Measurements from ENCODE around the gene SNRNP27.
A peak's percentile ranks its signal among the peaks of the same experiment; 100 is the strongest.

SNRNP27 gene, protein sequence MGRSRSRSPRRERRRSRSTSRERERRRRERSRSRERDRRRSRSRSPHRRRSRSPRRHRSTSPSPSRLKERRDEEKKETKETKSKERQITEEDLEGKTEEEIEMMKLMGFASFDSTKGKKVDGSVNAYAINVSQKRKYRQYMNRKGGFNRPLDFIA

DNA sequence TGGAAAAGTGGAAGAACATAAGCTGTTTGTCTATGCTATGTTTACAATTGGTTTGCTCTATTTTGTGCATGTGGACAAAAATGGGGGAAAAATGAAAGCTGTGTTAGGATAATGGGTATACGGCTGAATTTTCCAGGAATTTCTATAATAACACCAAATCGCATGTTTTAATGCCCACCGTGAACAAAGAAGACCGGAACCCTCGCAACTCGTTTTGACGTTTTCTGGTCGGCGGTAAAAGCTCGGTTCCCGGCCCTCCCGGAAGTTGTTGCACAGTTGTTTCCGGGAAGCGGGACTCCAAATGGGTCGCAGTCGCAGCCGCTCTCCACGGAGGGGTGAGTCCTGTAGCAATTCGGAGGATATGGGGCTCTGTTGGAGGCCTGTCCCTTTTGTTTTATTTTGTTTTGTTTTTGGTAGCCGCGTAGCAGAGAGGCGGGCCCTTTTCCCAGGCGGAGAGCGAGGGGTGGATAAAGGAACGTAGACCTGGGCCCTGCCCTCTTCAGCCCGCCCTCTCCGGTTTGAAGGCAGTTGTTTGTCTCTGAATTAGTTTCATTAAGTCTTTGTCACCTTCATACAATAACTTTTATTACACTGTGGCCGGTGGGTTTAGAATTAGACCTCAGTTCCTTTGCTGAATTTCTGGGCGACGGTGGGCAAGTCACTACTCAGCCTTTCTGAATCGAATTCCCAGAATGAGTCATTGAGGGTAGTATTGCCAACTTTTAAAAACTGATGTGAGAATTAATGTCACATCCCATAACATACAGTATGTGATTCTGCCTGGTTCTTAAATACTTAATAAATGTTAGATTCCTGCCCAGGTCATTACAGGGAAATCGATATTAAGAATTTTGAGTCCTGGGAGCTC is at the start of gene SNRNP27:
TSS of gene SNRNP27 (plus strand) at position 273 of the 868 bp plus-strand sequence. CDS start at position 302, 29 bp downstream.
- H3K4me3 ChIP-seq (ENCODE audit: low read depth in 1 of 2, low read length in 2 of 2) = peak within 1 kb of the TSS; percentile 44 to 80
- H3K27me3 ChIP-seq (ENCODE audit: control insufficient read depth in 1 of 2, insufficient read depth in 2 of 2, low read length in 2 of 2) = no peaks in the 10 kb centered on the region
- H3K36me3 ChIP-seq (ENCODE audit: insufficient read depth, low read length) = peaks cover 22% of the 10 kb centered on the region
- H3K27ac ChIP-seq (ENCODE audit: low read depth, low read length) = peak within 1 kb of the TSS; percentile 64
- no peaks in the 10 kb centered on the region for H3K9me3 ChIP-seq (ENCODE audit: low read length)
- peaks cover 16% of the 10 kb centered on the region for H3K4me1 ChIP-seq (ENCODE audit: insufficient read depth, low read length)
- H3K9ac ChIP-seq (ENCODE audit: low read length) = peak within 1 kb of the TSS; percentile 81

- Histone ChIP-seq H3K9me3 (ENCODE audit: low read length) (no peaks in the 10 kb centered on the region), H3K4me1 (ENCODE audit: insufficient read depth, low read length) (no peaks in the 10 kb centered on the region), H3K4me3 (ENCODE audit: low read depth in 1 of 2, low read length in 2 of 2) (no peak overlapping the region), H3K27me3 (ENCODE audit: control insufficient read depth in 1 of 2, insufficient read depth in 2 of 2, low read length in 2 of 2) (no peaks in the 10 kb centered on the region), H3K27ac (ENCODE audit: low read depth, low read length) (no peak overlapping the region), H3K36me3 (ENCODE audit: insufficient read depth, low read length) (peaks cover 35% of the 10 kb centered on the region), H3K9ac (ENCODE audit: low read length) (no peak overlapping the region)
Observed at GRCh38 chr2:69843993-69844392, 49.8 kb upstream of the SNRNP27 start.

DNA sequence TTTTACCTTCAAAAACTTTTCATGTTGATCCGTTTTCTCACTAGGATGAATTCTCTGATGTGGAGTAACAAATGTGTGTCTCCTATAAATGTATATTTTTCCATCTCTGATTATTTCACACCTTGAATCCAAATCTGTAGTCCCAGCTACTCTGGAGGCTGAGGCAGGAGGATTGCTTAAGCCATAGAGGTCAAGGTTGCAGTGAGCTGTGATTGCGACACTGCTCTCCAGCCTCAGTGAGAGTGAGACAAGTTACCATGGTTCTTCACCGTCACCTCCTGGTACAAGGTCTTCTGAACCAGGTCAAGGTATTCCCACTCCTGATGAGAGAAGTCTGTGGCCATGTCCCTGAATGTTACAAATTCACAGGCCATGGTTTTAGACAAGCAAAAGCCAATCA is 49.2 kb upstream of the SNRNP27 start:
- Histone ChIP-seq H3K27me3 (ENCODE audit: control insufficient read depth in 1 of 2, insufficient read depth in 2 of 2, low read length in 2 of 2) (no peaks in the 10 kb centered on the region), H3K4me3 (ENCODE audit: low read depth in 1 of 2, low read length in 2 of 2) (no peak overlapping the region)

GRCh38 chr2:69846182-69847067 is 47.3 kb upstream of the SNRNP27 start:
- Histone ChIP-seq H3K4me3 (ENCODE audit: low read depth in 1 of 2, low read length in 2 of 2) (no peak overlapping the region), H3K36me3 (ENCODE audit: insufficient read depth, low read length) (peaks cover 44% of the 10 kb centered on the region), H3K4me1 (ENCODE audit: insufficient read depth, low read length) (no peaks in the 10 kb centered on the region), H3K9me3 (ENCODE audit: low read length) (no peaks in the 10 kb centered on the region), H3K27me3 (ENCODE audit: control insufficient read depth in 1 of 2, insufficient read depth in 2 of 2, low read length in 2 of 2) (no peaks in the 10 kb centered on the region), H3K27ac (ENCODE audit: low read depth, low read length) (no peak overlapping the region), H3K9ac (ENCODE audit: low read length) (no peak overlapping the region)

More for the DNA sequence above, 49.2 kb upstream of the SNRNP27 start:
- Histone ChIP-seq H3K27ac (ENCODE audit: low read depth, low read length) (no peak overlapping the region), H3K9ac (ENCODE audit: low read length) (no peak overlapping the region), H3K36me3 (ENCODE audit: insufficient read depth, low read length) (peaks cover 35% of the 10 kb centered on the region), H3K9me3 (ENCODE audit: low read length) (no peaks in the 10 kb centered on the region), H3K4me1 (ENCODE audit: insufficient read depth, low read length) (no peaks in the 10 kb centered on the region)

DNA sequence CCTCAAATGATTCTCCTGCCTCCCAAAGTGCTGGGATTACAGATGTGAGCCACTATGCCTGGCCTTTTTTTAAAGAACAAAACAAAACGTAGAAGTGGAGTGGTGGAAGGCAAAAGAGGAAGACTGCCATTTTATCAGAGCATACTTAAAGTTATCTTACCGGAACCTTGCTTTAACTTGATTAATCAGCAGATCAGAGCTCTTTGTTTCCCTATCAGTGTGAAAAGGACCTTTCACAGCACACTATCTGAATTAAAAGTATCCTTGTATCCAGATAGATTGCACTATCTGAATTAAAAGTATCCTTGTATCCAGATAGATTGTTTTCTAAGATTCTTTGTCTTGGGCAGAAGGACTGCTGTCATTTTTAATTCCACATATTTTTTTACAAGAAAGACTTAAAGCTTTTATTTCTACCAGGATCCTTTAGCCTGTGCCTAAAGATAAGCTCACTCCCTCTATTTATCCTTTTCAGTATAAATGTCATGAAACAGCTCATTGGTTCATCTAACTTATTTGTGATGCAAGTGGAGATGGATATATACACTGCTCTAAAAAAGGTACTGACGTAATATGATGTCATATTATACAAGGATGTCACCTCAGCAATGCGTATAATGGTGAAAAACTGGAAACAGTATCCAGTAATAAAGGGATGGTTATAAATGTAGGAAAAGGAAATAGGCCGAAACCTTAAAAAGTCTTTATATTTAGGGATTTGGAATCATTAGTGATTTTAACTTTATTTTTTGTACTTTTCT is 46.5 kb upstream of the SNRNP27 start:
- no peaks in the 10 kb centered on the region for H3K4me1 ChIP-seq (ENCODE audit: insufficient read depth, low read length)
- peaks cover 38% of the 10 kb centered on the region for H3K36me3 ChIP-seq (ENCODE audit: insufficient read depth, low read length)
- H3K27me3 ChIP-seq (ENCODE audit: control insufficient read depth in 1 of 2, insufficient read depth in 2 of 2, low read length in 2 of 2) = no peaks in the 10 kb centered on the region
- H3K27ac ChIP-seq (ENCODE audit: low read depth, low read length) = no peak overlapping the region
- H3K9ac ChIP-seq (ENCODE audit: low read length) = no peak overlapping the region
- H3K4me3 ChIP-seq (ENCODE audit: low read depth in 1 of 2, low read length in 2 of 2) = no peak overlapping the region
- H3K9me3 ChIP-seq (ENCODE audit: low read length) = no peaks in the 10 kb centered on the region

GRCh38 chr2:69848186-69848790 is 45.5 kb upstream of the SNRNP27 start:
- peaks cover 32% of the 10 kb centered on the region for H3K36me3 ChIP-seq (ENCODE audit: insufficient read depth, low read length)
- H3K27ac ChIP-seq (ENCODE audit: low read depth, low read length) = no peak overlapping the region
- H3K4me1 ChIP-seq (ENCODE audit: insufficient read depth, low read length) = no peaks in the 10 kb centered on the region
- no peaks in the 10 kb centered on the region for H3K27me3 ChIP-seq (ENCODE audit: control insufficient read depth in 1 of 2, insufficient read depth in 2 of 2, low read length in 2 of 2)
- H3K4me3 ChIP-seq (ENCODE audit: low read depth in 1 of 2, low read length in 2 of 2) = no peak overlapping the region
- H3K9me3 ChIP-seq (ENCODE audit: low read length) = no peaks in the 10 kb centered on the region
- no peak overlapping the region for H3K9ac ChIP-seq (ENCODE audit: low read length)

GRCh38 chr2:69858261-69858660 is 35.5 kb upstream of the SNRNP27 start:
- no peaks in the 10 kb centered on the region for H3K4me1 ChIP-seq (ENCODE audit: insufficient read depth, low read length)
- no peak overlapping the region for H3K4me3 ChIP-seq (ENCODE audit: low read depth in 1 of 2, low read length in 2 of 2)
- no peak overlapping the region for H3K9ac ChIP-seq (ENCODE audit: low read length)
- no peak overlapping the region for H3K27ac ChIP-seq (ENCODE audit: low read depth, low read length)
- H3K9me3 ChIP-seq (ENCODE audit: low read length) = no peaks in the 10 kb centered on the region
- H3K27me3 ChIP-seq (ENCODE audit: control insufficient read depth in 1 of 2, insufficient read depth in 2 of 2, low read length in 2 of 2) = no peaks in the 10 kb centered on the region
- peaks cover 3% of the 10 kb centered on the region for H3K36me3 ChIP-seq (ENCODE audit: insufficient read depth, low read length)

GRCh38 chr2:69863298-69863697 is 30.5 kb upstream of the SNRNP27 start:
- Histone ChIP-seq H3K27me3 (ENCODE audit: control insufficient read depth in 1 of 2, insufficient read depth in 2 of 2, low read length in 2 of 2) (no peaks in the 10 kb centered on the region), H3K27ac (ENCODE audit: low read depth, low read length) (no peak overlapping the region), H3K4me3 (ENCODE audit: low read depth in 1 of 2, low read length in 2 of 2) (no peak overlapping the region), H3K9ac (ENCODE audit: low read length) (no peak overlapping the region), H3K36me3 (ENCODE audit: insufficient read depth, low read length) (peaks cover 19% of the 10 kb centered on the region), H3K9me3 (ENCODE audit: low read length) (no peaks in the 10 kb centered on the region), H3K4me1 (ENCODE audit: insufficient read depth, low read length) (no peaks in the 10 kb centered on the region)

- Histone ChIP-seq H3K36me3 (ENCODE audit: insufficient read depth, low read length) (no peaks in the 10 kb centered on the region), H3K4me3 (ENCODE audit: low read depth in 1 of 2, low read length in 2 of 2) (no peak overlapping the region), H3K9ac (ENCODE audit: low read length) (no peak overlapping the region), H3K4me1 (ENCODE audit: insufficient read depth, low read length) (peaks cover 4% of the 10 kb centered on the region), H3K27ac (ENCODE audit: low read depth, low read length) (no peak overlapping the region), H3K27me3 (ENCODE audit: control insufficient read depth in 1 of 2, insufficient read depth in 2 of 2, low read length in 2 of 2) (no peaks in the 10 kb centered on the region), H3K9me3 (ENCODE audit: low read length) (no peaks in the 10 kb centered on the region)
Observed at GRCh38 chr2:69888451-69888850, 5.3 kb upstream of the SNRNP27 start.

DNA sequence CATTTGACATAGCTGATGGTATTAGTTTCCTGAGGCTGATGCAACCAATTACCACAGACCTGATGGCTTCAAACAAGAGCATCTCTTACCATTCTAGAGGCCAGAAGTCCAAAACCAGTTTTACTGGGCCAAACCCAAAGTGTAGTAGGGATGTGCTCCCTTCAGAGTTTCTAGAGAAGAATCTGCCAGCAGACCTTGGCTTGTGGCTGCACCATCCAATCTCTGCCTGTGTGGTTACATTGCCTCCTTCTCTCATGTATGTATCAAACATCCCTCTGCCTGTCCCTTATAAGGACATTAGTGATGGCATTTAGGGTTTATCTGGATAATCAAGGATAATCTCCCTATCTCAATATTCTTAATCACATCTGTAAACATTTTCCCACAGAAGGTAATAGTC is 4.5 kb upstream of the SNRNP27 start:
- H3K36me3 ChIP-seq (ENCODE audit: insufficient read depth, low read length) = no peaks in the 10 kb centered on the region
- H3K9ac ChIP-seq (ENCODE audit: low read length) = no peak overlapping the region
- no peak overlapping the region for H3K4me3 ChIP-seq (ENCODE audit: low read depth in 1 of 2, low read length in 2 of 2)
- no peaks in the 10 kb centered on the region for H3K9me3 ChIP-seq (ENCODE audit: low read length)
- peaks cover 5% of the 10 kb centered on the region for H3K4me1 ChIP-seq (ENCODE audit: insufficient read depth, low read length)
- H3K27ac ChIP-seq (ENCODE audit: low read depth, low read length) = no peak overlapping the region
- no peaks in the 10 kb centered on the region for H3K27me3 ChIP-seq (ENCODE audit: control insufficient read depth in 1 of 2, insufficient read depth in 2 of 2, low read length in 2 of 2)

Measured in muscle layer of colon (tissue), 2 donors.